Measurements from ENCODE around the gene CMIP. TPM values are rescaled to one million over a fixed set of nuclear protein-coding genes. Genes with fewer than 3 reads are reported as not detected.

The CMIP gene
- total RNA-seq, 1 donor from 2014 or later = 27.8 TPM

DNA sequence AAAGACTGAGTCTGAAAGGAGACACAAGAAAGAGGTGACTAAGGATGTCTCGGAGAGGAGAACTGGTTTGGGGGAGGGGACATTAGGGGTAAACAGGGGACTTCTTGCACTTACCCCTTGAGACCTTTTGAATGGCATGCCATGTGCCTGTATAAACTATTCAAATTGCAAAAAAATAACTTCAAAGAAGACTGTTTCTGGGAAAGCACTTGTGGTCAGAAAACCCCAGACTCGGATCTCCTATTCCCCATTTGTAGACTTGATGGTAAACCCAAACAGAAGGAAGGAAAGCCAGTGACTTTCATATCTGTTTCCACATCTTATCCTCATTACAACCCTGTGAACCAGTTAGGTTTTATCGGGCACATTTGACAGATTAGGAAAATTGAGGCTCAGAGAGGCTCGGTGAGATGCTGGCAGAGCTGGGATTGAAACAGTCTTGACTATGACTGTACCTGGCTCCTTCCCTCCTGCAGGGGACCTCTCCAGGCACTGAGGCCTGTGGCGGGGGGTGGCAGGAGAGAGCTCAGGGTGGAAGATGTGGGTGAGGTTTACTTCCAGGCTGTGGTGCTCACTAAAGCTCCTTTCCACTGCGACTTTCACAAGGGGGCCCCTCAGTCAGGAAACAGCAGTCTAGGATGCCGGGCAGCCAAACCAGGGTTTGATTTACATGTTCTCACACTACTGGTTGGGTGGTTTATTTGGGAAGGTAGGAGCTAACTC is 304.0 kb downstream of the CMIP start:
- no peak for DNase-seq

DNA sequence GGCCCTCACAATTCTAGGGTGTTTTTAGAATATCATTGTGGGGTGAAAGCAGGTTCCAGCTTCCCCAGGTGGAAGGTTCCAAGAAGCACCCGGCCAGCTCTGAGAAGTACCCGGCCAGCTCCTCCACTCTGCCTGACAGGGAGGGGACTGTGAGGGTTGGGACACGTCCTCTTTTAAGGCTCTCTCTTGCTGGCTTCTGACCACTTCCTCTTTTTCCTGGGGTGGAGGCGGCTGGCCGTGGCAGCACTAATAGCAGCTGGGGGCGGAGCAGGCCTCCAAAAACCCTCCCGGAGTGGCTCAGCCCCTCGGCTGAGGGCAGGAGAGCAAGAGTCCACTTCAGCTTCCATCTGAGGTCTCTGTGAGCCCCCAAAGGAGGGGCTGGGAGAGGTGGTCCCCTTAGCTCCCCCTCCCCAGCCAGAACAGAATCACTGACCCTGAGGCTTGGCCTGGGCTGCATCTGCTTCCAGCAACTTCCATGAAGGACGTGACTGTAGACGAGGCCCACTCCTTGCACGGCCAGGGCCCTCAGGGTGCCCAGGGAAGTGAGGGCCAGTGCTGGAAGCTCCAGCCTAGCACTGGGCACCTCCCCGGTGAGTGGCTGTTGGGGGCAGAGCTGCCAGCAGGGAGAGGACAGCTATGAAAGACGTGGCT is 307.7 kb downstream of the CMIP start:
- DNase-seq = no peak

DNA sequence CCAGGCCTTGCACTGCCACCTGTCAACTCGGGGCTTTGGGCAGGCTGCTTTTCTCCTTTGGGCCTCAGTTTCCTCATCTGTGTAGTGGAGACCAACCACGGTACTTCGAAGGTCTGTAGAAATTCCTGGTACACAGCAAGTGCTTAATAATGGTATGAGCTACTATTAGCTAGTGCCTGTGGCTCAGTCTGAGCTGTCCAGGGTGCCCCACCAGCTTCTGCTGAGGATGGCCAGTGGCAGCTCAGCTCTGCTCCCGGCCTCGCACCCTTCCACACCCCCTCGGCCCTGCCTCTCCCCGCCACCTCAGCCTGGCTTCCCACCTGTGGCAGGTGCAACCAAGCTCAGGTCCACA is 308.2 kb downstream of the CMIP start:
- DNase-seq = no peak

DNA sequence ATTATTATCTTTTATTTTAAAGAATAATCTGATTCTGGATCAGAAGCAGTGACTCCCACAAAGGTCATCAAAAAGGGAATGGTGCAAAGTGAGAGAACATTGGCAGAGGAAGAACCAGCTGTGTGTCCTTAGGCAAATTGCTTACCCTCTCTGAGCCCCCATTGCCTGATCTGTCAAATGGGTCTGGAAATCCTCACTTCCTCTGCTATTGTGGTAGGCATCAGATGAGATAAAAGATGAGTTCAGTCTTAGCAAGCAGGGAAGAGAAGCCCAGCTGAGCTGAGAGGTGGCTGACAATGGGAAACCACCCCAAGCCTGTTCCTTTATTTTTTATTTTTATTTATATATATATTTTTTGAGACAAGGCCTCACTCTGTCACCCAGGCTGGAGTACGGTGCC is 310.2 kb downstream of the CMIP start:
- no peak for DNase-seq

DNA sequence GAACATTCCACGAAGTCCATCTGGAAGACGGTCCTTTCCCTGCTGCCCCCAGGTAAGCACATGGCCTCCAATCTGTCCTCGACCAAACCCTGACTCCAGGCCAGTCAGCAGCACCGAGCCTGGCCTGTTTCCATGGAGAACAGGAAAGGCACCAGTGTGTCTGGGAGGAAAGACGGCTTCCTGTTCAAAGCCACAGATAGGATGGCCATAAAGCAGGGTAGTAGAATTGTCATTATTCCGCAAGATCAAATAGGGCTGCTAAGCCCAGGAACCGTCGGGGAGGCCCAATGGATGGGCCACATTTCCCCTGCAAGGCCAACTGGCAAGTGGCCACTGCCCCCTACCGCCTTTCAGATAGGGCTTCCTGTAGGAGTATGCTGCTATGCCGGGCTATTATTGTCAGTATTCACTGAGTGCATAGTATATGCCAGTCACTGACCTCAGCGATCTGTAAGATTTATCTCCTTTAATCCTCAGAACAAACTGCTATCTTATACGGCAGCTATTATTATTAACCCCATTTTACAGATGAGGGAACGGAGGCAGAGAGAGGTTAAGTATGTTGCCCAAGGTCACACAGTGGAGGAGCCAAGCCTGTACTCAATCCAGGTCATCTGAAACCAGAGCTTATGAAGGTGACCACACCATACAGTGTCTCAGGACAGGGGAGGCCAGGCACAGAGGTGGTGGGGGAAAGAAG is 311.5 kb downstream of the CMIP start:
- no peak for DNase-seq

DNA sequence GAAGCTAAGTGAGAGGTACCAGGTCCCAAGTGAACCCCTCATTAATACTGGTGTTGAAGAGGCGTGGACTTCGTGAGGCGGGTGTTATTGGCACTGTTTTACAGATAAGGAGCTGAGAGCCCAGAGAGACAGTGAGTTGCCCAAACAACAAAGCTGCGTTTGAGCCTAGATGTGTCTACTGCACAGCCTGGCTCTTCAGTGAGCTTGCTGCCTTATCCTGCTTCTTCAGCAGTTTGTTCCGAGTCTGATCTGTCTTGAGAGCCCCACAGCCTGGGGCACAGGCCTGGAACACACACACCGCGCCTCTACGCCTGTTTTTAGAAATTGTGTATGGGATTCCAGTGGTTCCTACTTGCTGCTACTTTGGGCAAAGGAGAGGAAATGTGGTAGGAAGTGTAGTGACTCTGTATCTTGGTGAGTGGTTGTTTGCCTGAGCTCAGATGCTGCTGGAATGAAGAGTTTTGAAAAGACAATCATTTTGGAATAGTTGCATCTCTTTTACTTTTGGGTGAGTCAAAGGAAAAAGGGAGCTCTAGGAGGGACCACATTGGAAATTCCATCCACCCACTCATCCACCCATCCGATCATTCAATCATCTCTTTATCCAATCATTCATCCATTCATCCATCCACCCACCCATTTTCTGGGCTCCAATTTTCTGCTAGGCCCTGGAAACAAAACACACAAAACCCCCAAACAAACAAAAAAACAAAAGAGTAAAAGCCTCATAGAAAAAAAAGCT is 312.2 kb downstream of the CMIP start:
- DNase-seq = no peak

DNA sequence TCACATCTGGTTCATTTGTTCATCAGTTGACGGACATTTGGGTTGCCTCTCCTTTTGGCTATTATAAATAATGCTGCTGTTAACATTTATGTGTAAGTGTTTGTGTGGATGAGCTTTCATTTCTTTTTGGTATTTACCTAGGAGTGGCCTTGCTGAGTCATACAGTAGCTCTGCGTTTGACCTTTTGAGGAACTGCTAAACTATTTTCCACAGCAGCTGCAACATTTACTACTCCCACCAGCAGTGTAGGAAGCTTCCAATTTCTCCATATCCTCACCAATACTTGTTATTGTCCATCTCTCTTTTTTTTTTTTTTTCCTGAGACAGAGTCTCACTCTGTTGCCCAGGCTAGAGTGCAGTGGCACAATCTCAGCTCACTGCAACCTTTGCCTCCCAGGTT is 313.8 kb downstream of the CMIP start:
- no peak for DNase-seq

Small RNAs within 50 kb of the gene (small RNA-seq; reads per million reads assigned to genes)
- gene MIR6504 (ENCODE audit: low replicate concordance) = not detected
- not detected for gene MIR7854 (ENCODE audit: low replicate concordance)

Other genes starting within 250 kb of the CMIP start
- not detected for gene BCO1, start 206.1 kb upstream of the CMIP start, total RNA-seq
- gene GAN, start 129.8 kb upstream of the CMIP start, total RNA-seq = 23.4 TPM